HEK293 (cell line): ENCODE data around the gene HDDC2.

Source experiments
- GLI4 ChIP-seq: fragments of 450-650 bp; formaldehyde crosslinking; IDR thresholded peaks from 2 replicates; pipeline ENCODE4 v1.5.1; 2016; ENCODE audit warnings: missing biosample characterization, missing genetic modification characterization
- GLIS1 ChIP-seq: fragments of 450-650 bp; formaldehyde crosslinking; IDR thresholded peaks from 2 replicates; pipeline ENCODE4 v1.5.1; 2016; ENCODE audit warnings: missing biosample characterization, missing genetic modification characterization
- KLF1 ChIP-seq: fragments of 450-650 bp; formaldehyde crosslinking; IDR thresholded peaks from 2 replicates; pipeline ENCODE4 v1.5.1; 2016; ENCODE audit warnings: missing biosample characterization, missing genetic modification characterization
- MYNN ChIP-seq: fragments of 450-650 bp; formaldehyde crosslinking; IDR thresholded peaks from 2 replicates; pipeline ENCODE4 v1.5.1; 2016; ENCODE audit warnings: missing biosample characterization, missing genetic modification characterization, borderline replicate concordance
- PRDM10 ChIP-seq: fragments of 450-650 bp; formaldehyde crosslinking; IDR thresholded peaks from 2 replicates; pipeline ENCODE4 v1.5.1; 2016; ENCODE audit warnings: missing biosample characterization, missing genetic modification characterization
- SCRT2 ChIP-seq: fragments of 450-650 bp; formaldehyde crosslinking; IDR thresholded peaks from 2 replicates; pipeline ENCODE4 v1.5.1; 2016; ENCODE audit warnings: missing biosample characterization, missing genetic modification characterization
- SP3 ChIP-seq: fragments of 450-650 bp; formaldehyde crosslinking; IDR thresholded peaks from 2 replicates; pipeline ENCODE4 v1.5.1; 2016; ENCODE audit warnings: missing biosample characterization, missing genetic modification characterization
- SP7 ChIP-seq: fragments of 450-650 bp; formaldehyde crosslinking; IDR thresholded peaks from 2 replicates; pipeline ENCODE4 v1.5.1; 2016; ENCODE audit warnings: missing biosample characterization, missing genetic modification characterization
- TRIM28 ChIP-seq: IDR thresholded peaks from 2 replicates; pipeline ENCODE4 v1.6.1; 2011; ENCODE audit warnings: low read length, control low read depth, borderline replicate concordance
- ZBTB11 ChIP-seq: fragments of 450-650 bp; formaldehyde crosslinking; conservative IDR thresholded peaks from 2 replicates; pipeline ENCODE4 v1.5.1; 2016; ENCODE audit warnings: low read depth, missing biosample characterization, missing genetic modification characterization
- ZFHX2 ChIP-seq: fragments of 450-650 bp; formaldehyde crosslinking; conservative IDR thresholded peaks from 2 replicates; pipeline ENCODE4 v1.5.1; 2016; ENCODE audit warnings: missing biosample characterization, missing genetic modification characterization
- ZNF292 ChIP-seq: fragments of 450-650 bp; formaldehyde crosslinking; IDR thresholded peaks from 2 replicates; pipeline ENCODE4 v1.5.1; 2016; ENCODE audit warnings: low read depth, missing biosample characterization, missing genetic modification characterization, borderline replicate concordance
- ZNF324 ChIP-seq: fragments of 450-650 bp; formaldehyde crosslinking; IDR thresholded peaks from 2 replicates; pipeline ENCODE4 v1.5.1; 2016; ENCODE audit warnings: missing biosample characterization, missing genetic modification characterization
- ZNF335 ChIP-seq: fragments of 450-650 bp; formaldehyde crosslinking; conservative IDR thresholded peaks from 2 replicates; pipeline ENCODE4 v1.5.1; 2016; ENCODE audit warnings: missing biosample characterization, missing genetic modification characterization
- ZNF398 ChIP-seq: fragments of 450-650 bp; formaldehyde crosslinking; IDR thresholded peaks from 2 replicates; pipeline ENCODE4 v1.5.1; 2017; ENCODE audit warnings: missing biosample characterization, missing genetic modification characterization
- ZNF449 ChIP-seq: fragments of 450-650 bp; formaldehyde crosslinking; IDR thresholded peaks from 2 replicates; pipeline ENCODE4 v1.5.1; 2017; ENCODE audit warnings: missing biosample characterization, mild to moderate bottlenecking, missing genetic modification characterization, moderate library complexity
- ZNF501 ChIP-seq: fragments of 450-650 bp; formaldehyde crosslinking; IDR thresholded peaks from 2 replicates; pipeline ENCODE4 v1.5.1; 2016; ENCODE audit warnings: missing biosample characterization, missing genetic modification characterization
- ZNF555 ChIP-seq: fragments of 450-650 bp; formaldehyde crosslinking; conservative IDR thresholded peaks from 2 replicates; pipeline ENCODE4 v1.5.1; 2017; ENCODE audit warnings: missing biosample characterization, mild to moderate bottlenecking, missing genetic modification characterization, inconsistent platforms
- ZNF629 ChIP-seq: fragments of 450-650 bp; formaldehyde crosslinking; IDR thresholded peaks from 2 replicates; pipeline ENCODE4 v1.5.1; 2017; ENCODE audit warnings: missing biosample characterization, missing genetic modification characterization
- ZNF639 ChIP-seq: fragments of 450-650 bp; formaldehyde crosslinking; IDR thresholded peaks from 2 replicates; pipeline ENCODE4 v1.5.1; 2016; ENCODE audit warnings: missing biosample characterization, missing genetic modification characterization
- ZNF843 ChIP-seq: fragments of 450-650 bp; formaldehyde crosslinking; IDR thresholded peaks from 2 replicates; pipeline ENCODE4 v1.5.1; 2016; ENCODE audit warnings: missing biosample characterization, missing genetic modification characterization
- ZSCAN16 ChIP-seq: fragments of 450-650 bp; formaldehyde crosslinking; IDR thresholded peaks from 2 replicates; pipeline ENCODE4 v1.5.1; 2016; ENCODE audit warnings: missing biosample characterization, missing genetic modification characterization
- ZSCAN4 ChIP-seq: fragments of 450-650 bp; formaldehyde crosslinking; IDR thresholded peaks from 2 replicates; pipeline ENCODE4 v1.5.1; 2017; ENCODE audit warnings: missing biosample characterization, missing genetic modification characterization
- ZXDB ChIP-seq: fragments of 450-650 bp; formaldehyde crosslinking; IDR thresholded peaks from 2 replicates; pipeline ENCODE4 v1.5.1; 2016; ENCODE audit warnings: missing biosample characterization, missing genetic modification characterization

Gene HDDC2

GRCh38 chr6:125301435-125302391 lies at the start of gene HDDC2 (continued):
- TF ChIP-seq SP7 (tag by site-specific recombination) (peak; percentile 69), GLIS1 (no peak), PRDM10 (tag by site-specific recombination) (peak; percentile 80), MYNN (tag by site-specific recombination) (peak; percentile 58; the same call in 1 of the 2 replicates), ZBTB11 (tag by site-specific recombination) (peak; percentile 89), ZFHX2 (tag by site-specific recombination) (peak; percentile 94), GLI4 (tag by site-specific recombination) (peak; percentile 57; the same call in 1 of the 2 replicates), ZSCAN4 (peak; percentile 95), ZNF843 (tag by site-specific recombination) (peak; percentile 45; the same call in 1 of the 2 replicates), SCRT2 (tag by site-specific recombination) (no peak), TRIM28 (no peak; the same call in 1 of the 2 replicates), ZSCAN16 (tag by site-specific recombination) (0 out of 2 replicates have a peak, but pooled peaks have one; percentile 10), ZNF639 (tag by site-specific recombination) (peak; percentile 57; the same call in 1 of the 2 replicates), ZNF292 (tag by site-specific recombination) (no peak), ZNF398 (peak; percentile 99), KLF1 (tag by site-specific recombination) (peak; percentile 44; the same call in 1 of the 2 replicates), SP3 (tag by site-specific recombination) (peak; percentile 97), ZNF449 (tag by site-specific recombination) (peak; percentile 31), ZNF335 (tag by site-specific recombination) (peak; percentile 78; the same call in 1 of the 2 replicates), ZNF324 (tag by site-specific recombination) (peak; percentile 74; the same call in 1 of the 2 replicates), ZNF629 (tag by site-specific recombination) (peak; percentile 23; the same call in 1 of the 2 replicates), ZXDB (tag by site-specific recombination) (peak; percentile 63; the same call in 1 of the 2 replicates), ZNF501 (tag by site-specific recombination) (peak; percentile 61; the same call in 1 of the 2 replicates), ZNF555 (tag by site-specific recombination) (no peak)
